Renal cortex interstitium (tissue), 11 donors: ENCODE measurements around the gene FIGN. TPM values are rescaled to one million over a fixed set of nuclear protein-coding genes. Genes with fewer than 3 reads are reported as not detected.

Experiments
- DNase-seq, 11 donors: peaks; one replicate each; pipeline ENCODE4 v3.0.0-alpha.2; 2013; ENCODE audit warnings: low read depth in 9 of 11, low spot score in 4 of 11; ENCODE audit errors: extremely low read depth in 1 of 11
- polyA plus RNA-seq, 3 donors: library from polyadenylated mRNA; unstranded; fragments of 120-200 nt; gene quantifications; one replicate each; pipeline ENCODE4 v1.2.1, GENCODE V29; 2013; ENCODE audit not compliant: insufficient read length in 3 of 3

The FIGN gene
- polyA plus RNA-seq, 3 donors: 9.7 to 12.2 (median 10.4) TPM

- peak in 1 of 11 donors; percentile 38 for DNase-seq
These were observed 182.2 kb downstream of the FIGN start for GRCh38 chr2:163553601-163554000.

DNA sequence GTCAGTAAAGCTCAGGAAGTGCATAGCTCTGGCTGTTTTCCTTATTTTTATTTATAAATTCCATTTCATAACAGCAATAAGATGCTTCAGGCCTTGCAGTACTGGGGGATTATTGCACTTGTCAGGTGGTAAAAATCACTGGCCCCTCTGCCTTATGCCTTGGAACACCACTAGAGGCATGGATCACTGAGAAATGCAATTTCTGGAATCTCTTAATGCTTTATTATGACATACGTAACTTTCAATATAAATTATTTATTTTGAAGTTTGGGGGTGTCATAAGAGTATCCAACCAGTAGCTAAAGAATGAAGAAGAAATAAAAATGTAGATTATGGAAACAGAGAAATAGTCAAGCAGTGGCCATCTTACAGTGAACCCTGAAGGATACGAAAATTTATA is 183.1 kb downstream of the FIGN start:
- DNase-seq: no peak

- DNase-seq: no peak
These were observed 184.0 kb downstream of the FIGN start for GRCh38 chr2:163551616-163552373.

GRCh38 chr2:163548970-163549369 is 186.8 kb downstream of the FIGN start:
- DNase-seq: no peak
